Upper lobe of left lung (tissue), 6 donors: Measurements from ENCODE around the gene COQ4. TPM values are rescaled to one million over a fixed set of nuclear protein-coding genes. Genes with fewer than 3 reads are reported as not detected.
A peak's percentile ranks its signal among the peaks of the same experiment; 100 is the strongest.

ENCODE experiments used
- ATAC-seq, 2 donors: fragments of 200-7000 bp; cut with Tn5 transposase; one replicate each; pipeline ENCODE4 v1.9.1; 2022; ENCODE audit warnings: mild to moderate bottlenecking in 2 of 2, moderate library complexity in 2 of 2; ENCODE audit not compliant: low FRiP score in 2 of 2
- DNase-seq, 2 donors: peaks; one replicate each; pipeline ENCODE4 v3.0.0-alpha.2; 2019 to 2020
- H3K27ac ChIP-seq, 4 donors: fragments of 200-600 bp; sonication (generic); one replicate each; pipeline ENCODE4 v1.5.1; 2016 to 2019
- H3K27me3 ChIP-seq, 4 donors: fragments of 200-600 bp; sonication (generic); one replicate each; pipeline ENCODE4 v1.5.1; 2017 to 2019
- H3K36me3 ChIP-seq, 4 donors: fragments of 200-600 bp; sonication (generic); one replicate each; pipeline ENCODE4 v1.5.1; 2016 to 2019
- H3K4me1 ChIP-seq, 4 donors: fragments of 200-600 bp; sonication (generic); one replicate each; pipeline ENCODE4 v1.5.1; 2018 to 2019
- H3K4me3 ChIP-seq, 4 donors: fragments of 200-600 bp; sonication (generic); one replicate each; pipeline ENCODE4 v1.5.1; 2017 to 2019; ENCODE audit warnings: mild to moderate bottlenecking in 2 of 4, moderate library complexity in 1 of 4
- H3K9me3 ChIP-seq, 4 donors: fragments of 200-600 bp; sonication (generic); one replicate each; pipeline ENCODE4 v1.5.1; 2018 to 2019
- EP300 ChIP-seq, 4 donors: sonication (generic); formaldehyde crosslinking; IDR thresholded peaks; one replicate each; pipeline ENCODE4 v1.5.1; 2017; ENCODE audit warnings: antibody characterized with exemption in 4 of 4, control low read depth in 2 of 4
- POLR2A ChIP-seq, 4 donors: fragments of 450-650 bp; IDR thresholded peaks; one replicate each; pipeline ENCODE4 v1.5.1; 2016 to 2017; ENCODE audit warnings: antibody characterized with exemption in 4 of 4, mild to moderate bottlenecking in 2 of 4
- POLR2AphosphoS5 ChIP-seq, 2 donors: sonication (generic); formaldehyde crosslinking; IDR thresholded peaks; one replicate each; pipeline ENCODE4 v1.5.1; 2017; ENCODE audit warnings: antibody characterized with exemption in 2 of 2
- WGBS, 2 donors: methylation state at CpG; one replicate each; pipeline ENCODE4 v1.1.5; 2017 to 2018; 5-methylcytosine and 5-hydroxymethylcytosine counted together
- total RNA-seq, 6 donors: library from RNA; depleted of rRNA in 4 of 6; stranded (reverse); fragments of >200 nt in 4 of 6; gene quantifications; one replicate each; pipeline versions ENCODE4 v1.1.0 to v1.2.1, GENCODE V29; 2016 to 2021
- TF ChIP-seq, protein P1 (sequence below), 6 experiments: fragments of 450-650 bp in 4 of 6; fragments of 200-600 bp in 2 of 6; sonication (generic) in 2 of 6; IDR thresholded peaks; one replicate each; pipeline ENCODE4 v1.5.1; 2016 to 2019; ENCODE audit warnings: antibody characterized with exemption in 6 of 6
- donor health status: DM: no; HTN: no; CAD: no; lungs with moderate emphysema.
- donor health status: DM: no; HTN: yes; CAD: no; lungs with severe emphysema.

The COQ4 gene
- total RNA-seq, 6 donors from 2014 or later = 36.1 to 83.8 (median 55.2) TPM

DNA sequence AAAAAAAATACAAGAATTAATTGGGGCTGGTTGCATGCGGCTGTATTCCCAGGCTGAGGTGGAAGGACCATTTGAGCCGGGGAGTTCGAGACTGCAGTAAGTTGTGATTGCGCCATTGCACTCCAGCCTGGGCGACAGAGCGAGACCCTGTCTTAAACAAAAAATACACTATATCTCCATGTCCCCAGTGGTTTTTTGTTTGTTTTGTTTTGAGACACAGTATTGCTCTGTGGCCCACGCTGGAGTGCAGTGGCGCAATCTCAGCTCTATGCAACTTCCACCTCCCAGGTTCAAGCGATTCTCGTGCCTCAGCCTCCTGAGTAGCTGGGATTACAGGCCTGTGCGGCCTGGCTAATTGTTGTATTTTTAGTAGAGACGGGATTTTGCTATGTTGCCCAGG, 1.2 kb downstream of the COQ4 start:
- WGBS, 2 donors = 80 to 83% methylated on average over 12 of the region's 12 CpGs
- peak overlapping the region in 3 of 4 donors; percentile 66 to 95 (median 85) for H3K4me3 ChIP-seq

DNA sequence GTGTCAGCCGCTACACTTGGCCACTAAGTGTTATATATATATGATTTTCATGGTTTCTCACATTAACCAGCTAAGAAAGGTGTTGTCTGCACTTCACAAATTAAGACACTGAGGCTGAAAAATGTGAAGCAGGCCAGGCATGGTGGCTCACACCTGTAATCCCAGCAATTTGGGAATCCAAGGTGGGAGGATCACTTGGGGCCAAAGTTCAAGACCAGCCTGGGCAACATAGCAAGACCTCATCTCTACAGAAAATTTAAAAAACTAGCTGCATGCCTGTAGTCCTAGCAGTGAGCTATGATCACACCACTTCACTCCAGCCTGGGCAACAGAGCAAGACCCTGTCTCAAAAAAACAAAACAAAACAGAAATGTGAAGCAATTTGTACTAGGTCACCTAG, 1.8 kb downstream of the COQ4 start:
- H3K9me3 ChIP-seq = no peaks in the 10 kb centered on the region
- H3K27ac ChIP-seq = no peak overlapping the region
- no peaks in the 10 kb centered on the region for H3K27me3 ChIP-seq
- peaks cover 19 to 33% (median 22%) of the 10 kb centered on the region in 4 donors for H3K4me1 ChIP-seq
- TF ChIP-seq POLR2A (IDR thresholded peaks at IDR 0.05) (no peak), EP300 (IDR thresholded peaks at IDR 0.05) (no peak), POLR2AphosphoS5 (IDR thresholded peaks at IDR 0.05) (no peak)
- TF ChIP-seq, protein P1, sequence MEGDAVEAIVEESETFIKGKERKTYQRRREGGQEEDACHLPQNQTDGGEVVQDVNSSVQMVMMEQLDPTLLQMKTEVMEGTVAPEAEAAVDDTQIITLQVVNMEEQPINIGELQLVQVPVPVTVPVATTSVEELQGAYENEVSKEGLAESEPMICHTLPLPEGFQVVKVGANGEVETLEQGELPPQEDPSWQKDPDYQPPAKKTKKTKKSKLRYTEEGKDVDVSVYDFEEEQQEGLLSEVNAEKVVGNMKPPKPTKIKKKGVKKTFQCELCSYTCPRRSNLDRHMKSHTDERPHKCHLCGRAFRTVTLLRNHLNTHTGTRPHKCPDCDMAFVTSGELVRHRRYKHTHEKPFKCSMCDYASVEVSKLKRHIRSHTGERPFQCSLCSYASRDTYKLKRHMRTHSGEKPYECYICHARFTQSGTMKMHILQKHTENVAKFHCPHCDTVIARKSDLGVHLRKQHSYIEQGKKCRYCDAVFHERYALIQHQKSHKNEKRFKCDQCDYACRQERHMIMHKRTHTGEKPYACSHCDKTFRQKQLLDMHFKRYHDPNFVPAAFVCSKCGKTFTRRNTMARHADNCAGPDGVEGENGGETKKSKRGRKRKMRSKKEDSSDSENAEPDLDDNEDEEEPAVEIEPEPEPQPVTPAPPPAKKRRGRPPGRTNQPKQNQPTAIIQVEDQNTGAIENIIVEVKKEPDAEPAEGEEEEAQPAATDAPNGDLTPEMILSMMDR (IDR thresholded peaks at IDR 0.05) = no peak
- 88 to 94% methylated on average over 1 of the region's 1 CpG for WGBS, 2 donors
- no peak for DNase-seq
- H3K4me3 ChIP-seq = no peak overlapping the region
- peaks cover 0 to 43% (median 23%) of the 10 kb centered on the region in 4 donors for H3K36me3 ChIP-seq
- ATAC-seq = no peak

More for the DNA sequence above, 1.2 kb downstream of the COQ4 start:
- ATAC-seq = no peak
- peaks cover 0 to 41% (median 22%) of the 10 kb centered on the region in 4 donors for H3K36me3 ChIP-seq
- H3K9me3 ChIP-seq = no peaks in the 10 kb centered on the region
- peaks cover 19 to 33% (median 22%) of the 10 kb centered on the region in 4 donors for H3K4me1 ChIP-seq
- peak overlapping the region in 1 of 4 donors; percentile 89 for H3K27ac ChIP-seq
- no peak for DNase-seq
- TF ChIP-seq POLR2A (IDR thresholded peaks at IDR 0.05) (no peak), EP300 (IDR thresholded peaks at IDR 0.05) (no peak), POLR2AphosphoS5 (IDR thresholded peaks at IDR 0.05) (no peak)
- TF ChIP-seq, protein P1 (IDR thresholded peaks at IDR 0.05) = no peak
- no peaks in the 10 kb centered on the region for H3K27me3 ChIP-seq

DNA sequence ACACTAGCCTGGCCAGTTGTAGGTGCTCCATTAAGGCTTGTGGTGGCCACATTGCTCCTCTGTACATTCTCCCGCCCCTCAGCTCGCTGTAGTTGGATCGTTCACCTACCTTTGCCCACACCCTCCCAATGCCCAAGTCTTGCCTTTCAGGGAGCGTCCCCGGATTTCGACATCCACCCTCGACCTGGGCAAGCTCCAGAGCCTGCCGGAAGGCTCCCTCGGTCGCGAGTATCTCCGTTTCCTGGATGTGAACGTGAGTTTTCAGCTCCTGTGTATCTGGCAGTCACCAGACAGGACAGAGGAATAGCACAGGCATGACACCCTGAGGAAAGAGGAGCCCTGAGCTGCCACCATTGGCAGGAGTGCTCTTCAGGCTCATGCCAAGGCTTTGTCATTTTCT, 3.0 kb downstream of the COQ4 start:
- Histone ChIP-seq H3K27ac (no peak overlapping the region), H3K36me3 (peaks cover 0 to 43% (median 23%) of the 10 kb centered on the region in 4 donors)

DNA sequence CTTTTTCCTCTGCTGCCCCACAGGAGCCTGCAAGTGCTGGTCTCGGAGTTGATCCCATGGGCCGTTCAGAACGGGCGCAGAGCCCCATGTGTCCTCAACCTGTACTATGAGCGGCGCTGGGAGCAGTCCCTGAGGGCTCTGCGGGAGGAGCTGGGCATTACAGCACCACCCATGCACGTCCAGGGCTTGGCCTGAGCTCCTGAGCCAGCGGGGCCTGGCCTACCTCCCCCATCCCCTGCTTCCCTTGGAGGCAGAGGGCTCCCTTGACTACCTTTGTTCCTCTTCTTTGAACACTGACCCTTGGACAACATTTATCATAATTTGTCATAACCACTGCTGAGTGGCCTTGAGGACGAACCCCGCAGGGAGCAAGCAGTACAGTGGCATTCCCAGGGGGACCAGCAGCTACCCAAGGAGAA, 10.8 kb downstream of the COQ4 start:
- TF ChIP-seq POLR2AphosphoS5 (IDR thresholded peaks at IDR 0.05) (no peak), POLR2A (IDR thresholded peaks at IDR 0.05) (no peak), EP300 (IDR thresholded peaks at IDR 0.05) (no peak)
- TF ChIP-seq, protein P1 (IDR thresholded peaks at IDR 0.05) = no peak
- 90 to 91% methylated on average over 3 to 11 of the region's 11 CpGs for WGBS, 2 donors
- peaks cover 0 to 31% (median 17%) of the 10 kb centered on the region in 4 donors for H3K36me3 ChIP-seq
- no peaks in the 10 kb centered on the region for H3K9me3 ChIP-seq
- DNase-seq = no peak
- no peak for ATAC-seq
- H3K27ac ChIP-seq = no peak overlapping the region
- no peaks in the 10 kb centered on the region for H3K27me3 ChIP-seq
- H3K4me1 ChIP-seq = no peaks in the 10 kb centered on the region
- H3K4me3 ChIP-seq = no peak overlapping the region

More for the DNA sequence above, 3.0 kb downstream of the COQ4 start:
- DNase-seq = no peak
- Histone ChIP-seq H3K27me3 (no peaks in the 10 kb centered on the region), H3K9me3 (no peaks in the 10 kb centered on the region), H3K4me1 (peaks cover 19 to 33% (median 22%) of the 10 kb centered on the region in 4 donors), H3K4me3 (no peak overlapping the region)
- TF ChIP-seq, protein P1 (IDR thresholded peaks at IDR 0.05) = no peak
- TF ChIP-seq EP300 (IDR thresholded peaks at IDR 0.05) = no peak
- no peak for TF ChIP-seq POLR2AphosphoS5 (IDR thresholded peaks at IDR 0.05)
- TF ChIP-seq POLR2A (IDR thresholded peaks at IDR 0.05) = no peak
- ATAC-seq = no peak
- 91 to 92% methylated on average over 12 to 13 of the region's 13 CpGs for WGBS, 2 donors

DNA sequence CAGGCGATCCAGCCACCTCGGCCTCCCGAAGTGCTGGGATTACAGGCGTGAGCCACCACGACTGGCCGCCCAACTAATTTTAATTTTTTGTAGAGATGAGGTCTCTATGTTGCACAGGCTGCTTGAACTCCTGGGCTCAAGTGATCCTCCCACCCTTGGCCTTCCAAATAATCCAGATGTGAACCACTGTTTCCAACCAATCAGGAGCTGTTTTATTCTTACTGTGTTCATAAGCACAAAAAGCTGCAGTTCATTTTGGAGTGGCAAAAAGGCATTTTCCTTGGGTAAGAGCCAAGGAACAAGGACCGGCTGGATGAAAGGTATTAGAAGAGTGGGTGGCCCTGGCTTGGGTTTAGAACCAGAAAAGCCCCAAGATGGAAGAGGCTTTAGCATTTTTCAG, 12.5 kb downstream of the COQ4 start:
- no peak for ATAC-seq
- H3K9me3 ChIP-seq = no peaks in the 10 kb centered on the region
- H3K4me1 ChIP-seq = peaks cover 0 to 6% (median 3%) of the 10 kb centered on the region in 4 donors
- no peak for DNase-seq
- H3K27ac ChIP-seq = no peak overlapping the region
- WGBS, 2 donors = 80 to 85% methylated on average over 7 of the region's 7 CpGs
- H3K27me3 ChIP-seq = no peaks in the 10 kb centered on the region
- H3K4me3 ChIP-seq = no peak overlapping the region
- H3K36me3 ChIP-seq = peaks cover 0 to 27% (median 15%) of the 10 kb centered on the region in 4 donors
- TF ChIP-seq POLR2AphosphoS5 (IDR thresholded peaks at IDR 0.05) (no peak), POLR2A (IDR thresholded peaks at IDR 0.05) (no peak), EP300 (IDR thresholded peaks at IDR 0.05) (no peak)
- TF ChIP-seq, protein P1 (IDR thresholded peaks at IDR 0.05) = no peak
